Right atrium auricular region (tissue), 2 donors: ENCODE results near the gene PTGES3. TPM values are rescaled to one million over a fixed set of nuclear protein-coding genes. Genes with fewer than 3 reads are reported as not detected.
A peak's percentile ranks its signal among the peaks of the same experiment; 100 is the strongest.
"Not testable (repeated sequence)": the region's sequence is repeated elsewhere in the genome, so short reads cannot be mapped to it uniquely, and the experiment has no call there.

Experiments used
- DNase-seq: peaks from one replicate; pipeline ENCODE4 v3.0.0-alpha.2; 2019; ENCODE audit warnings: low spot score
- H3K27ac ChIP-seq, 2 donors: fragments of 200-600 bp; sonication (generic); 1 replicate in 1 of 2; 2 replicates in 1 of 2; pipeline ENCODE4 v1.5.1; 2016 to 2019
- H3K27me3 ChIP-seq, 2 donors: fragments of 200-600 bp; sonication (generic); one replicate each; pipeline versions ENCODE4 v1.5.1 to v1.6.0; 2017 to 2019
- H3K36me3 ChIP-seq: fragments of 200-600 bp; sonication (generic); one replicate; pipeline ENCODE4 v1.5.1; 2016
- H3K4me1 ChIP-seq, 2 donors: fragments of 200-600 bp; sonication (generic); one replicate each; pipeline versions ENCODE4 v1.5.1 to v1.6.0; 2017 to 2019
- H3K4me3 ChIP-seq, 2 donors: fragments of 200-600 bp; sonication (generic); 1 replicate in 1 of 2; 2 replicates in 1 of 2; pipeline ENCODE4 v1.5.1; 2017 to 2019; ENCODE audit warnings: mild to moderate bottlenecking in 1 of 2, moderate library complexity in 1 of 2
- H3K9me3 ChIP-seq, 2 donors: fragments of 200-600 bp; sonication (generic); one replicate each; pipeline ENCODE4 v1.5.1; 2019
- total RNA-seq, 2 donors: library from RNA; depleted of rRNA; stranded (reverse); fragments of >200 nt; gene quantifications; one replicate each; pipeline ENCODE4 v1.1.0, GENCODE V29; 2016
- TF ChIP-seq, protein P1 (sequence below), 2 donors: fragments of 200-600 bp; sonication (generic); IDR thresholded peaks; one replicate each; pipeline ENCODE4 v1.5.1; 2019; ENCODE audit warnings: antibody characterized with exemption in 2 of 2

Gene PTGES3, protein sequence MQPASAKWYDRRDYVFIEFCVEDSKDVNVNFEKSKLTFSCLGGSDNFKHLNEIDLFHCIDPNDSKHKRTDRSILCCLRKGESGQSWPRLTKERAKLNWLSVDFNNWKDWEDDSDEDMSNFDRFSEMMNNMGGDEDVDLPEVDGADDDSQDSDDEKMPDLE
- 10 to 100 TPM; 69.6 to 71.1 TPM for total RNA-seq

GRCh38 chr12:56688129-56688845, at the start of gene PTGES3:
PTGES3 (minus strand) TSS chr12:56688284; CDS start chr12:56687999, 285 bp downstream.
- Histone ChIP-seq H3K27me3 (no peaks in the 10 kb centered on the region), H3K9me3 (no peaks in the 10 kb centered on the region)

DNA sequence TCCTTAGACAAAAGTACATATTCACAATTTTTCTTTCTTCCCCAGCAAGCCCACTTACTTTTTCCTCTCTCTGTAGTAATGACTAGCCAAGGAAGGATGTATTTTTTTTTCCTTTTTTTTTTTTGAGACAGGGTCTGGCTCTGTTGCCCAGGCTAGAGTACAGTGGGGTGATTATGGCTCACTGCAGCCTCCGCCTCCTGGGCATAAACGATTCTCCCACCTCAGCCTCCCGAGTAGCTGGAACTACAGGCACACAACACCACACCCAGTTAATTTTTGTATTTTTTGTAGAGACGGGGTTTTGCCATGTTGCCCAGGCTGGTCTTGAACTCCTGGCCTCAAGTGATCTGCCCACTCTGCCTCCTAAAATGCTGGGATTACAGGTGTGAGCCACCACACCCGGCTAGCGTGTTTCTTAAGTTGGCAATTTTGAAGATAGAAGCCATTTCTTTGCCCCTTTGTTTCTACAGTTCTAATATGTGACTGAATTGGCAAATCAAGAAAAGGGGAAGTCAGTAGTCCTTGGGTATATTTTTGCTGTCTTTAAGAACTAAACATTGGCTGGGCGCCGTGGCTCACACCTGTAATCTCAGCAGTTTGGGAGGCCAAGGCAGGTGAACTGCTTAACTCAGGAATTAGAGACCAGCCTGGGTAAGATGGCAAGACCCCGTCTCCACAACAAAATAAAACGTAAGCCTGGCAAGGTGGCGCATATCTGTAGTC, 40.2 kb upstream of the PTGES3 start:
- Histone ChIP-seq H3K4me3 (no peak overlapping the region), H3K27ac (no peak overlapping the region), H3K9me3 (no peaks in the 10 kb centered on the region), H3K4me1 (peaks cover 0 to 15% of the 10 kb centered on the region in 2 donors), H3K36me3 (peaks cover 4% of the 10 kb centered on the region), H3K27me3 (no peaks in the 10 kb centered on the region)
- TF ChIP-seq, protein P1, sequence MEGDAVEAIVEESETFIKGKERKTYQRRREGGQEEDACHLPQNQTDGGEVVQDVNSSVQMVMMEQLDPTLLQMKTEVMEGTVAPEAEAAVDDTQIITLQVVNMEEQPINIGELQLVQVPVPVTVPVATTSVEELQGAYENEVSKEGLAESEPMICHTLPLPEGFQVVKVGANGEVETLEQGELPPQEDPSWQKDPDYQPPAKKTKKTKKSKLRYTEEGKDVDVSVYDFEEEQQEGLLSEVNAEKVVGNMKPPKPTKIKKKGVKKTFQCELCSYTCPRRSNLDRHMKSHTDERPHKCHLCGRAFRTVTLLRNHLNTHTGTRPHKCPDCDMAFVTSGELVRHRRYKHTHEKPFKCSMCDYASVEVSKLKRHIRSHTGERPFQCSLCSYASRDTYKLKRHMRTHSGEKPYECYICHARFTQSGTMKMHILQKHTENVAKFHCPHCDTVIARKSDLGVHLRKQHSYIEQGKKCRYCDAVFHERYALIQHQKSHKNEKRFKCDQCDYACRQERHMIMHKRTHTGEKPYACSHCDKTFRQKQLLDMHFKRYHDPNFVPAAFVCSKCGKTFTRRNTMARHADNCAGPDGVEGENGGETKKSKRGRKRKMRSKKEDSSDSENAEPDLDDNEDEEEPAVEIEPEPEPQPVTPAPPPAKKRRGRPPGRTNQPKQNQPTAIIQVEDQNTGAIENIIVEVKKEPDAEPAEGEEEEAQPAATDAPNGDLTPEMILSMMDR (IDR thresholded peaks at IDR 0.05), result no peak
- no peak for DNase-seq

More at GRCh38 chr12:56688129-56688845, at the start of gene PTGES3:
- peak; percentile 97 for DNase-seq
- Histone ChIP-seq H3K4me3 (peak within 1 kb of the TSS; percentile 88), H3K36me3 (no peaks in the 10 kb centered on the region), H3K4me1 (peaks cover 0 to 31% of the 10 kb centered on the region in 2 donors), H3K27ac (peak within 1 kb of the TSS; percentile 99 to 100)
- TF ChIP-seq, protein P1 (IDR thresholded peaks at IDR 0.05), result no peak

- H3K27ac ChIP-seq, result peak overlapping the region; percentile 95 to 96
- peak overlapping the region in 1 of 2 donors; percentile 83 for H3K4me3 ChIP-seq
- H3K4me1 ChIP-seq, result peaks cover 0 to 36% of the 10 kb centered on the region in 2 donors
- peaks cover 11% of the 10 kb centered on the region for H3K36me3 ChIP-seq
- not testable (repeated sequence) for DNase-seq, H3K9me3 ChIP-seq, H3K27me3 ChIP-seq
Measured at GRCh38 chr12:56726196-56726675, 38.2 kb upstream of the PTGES3 start.

GRCh38 chr12:56725723-56726102, 37.6 kb upstream of the PTGES3 start:
- no peaks in the 10 kb centered on the region for H3K27me3 ChIP-seq
- no peak for DNase-seq

DNA sequence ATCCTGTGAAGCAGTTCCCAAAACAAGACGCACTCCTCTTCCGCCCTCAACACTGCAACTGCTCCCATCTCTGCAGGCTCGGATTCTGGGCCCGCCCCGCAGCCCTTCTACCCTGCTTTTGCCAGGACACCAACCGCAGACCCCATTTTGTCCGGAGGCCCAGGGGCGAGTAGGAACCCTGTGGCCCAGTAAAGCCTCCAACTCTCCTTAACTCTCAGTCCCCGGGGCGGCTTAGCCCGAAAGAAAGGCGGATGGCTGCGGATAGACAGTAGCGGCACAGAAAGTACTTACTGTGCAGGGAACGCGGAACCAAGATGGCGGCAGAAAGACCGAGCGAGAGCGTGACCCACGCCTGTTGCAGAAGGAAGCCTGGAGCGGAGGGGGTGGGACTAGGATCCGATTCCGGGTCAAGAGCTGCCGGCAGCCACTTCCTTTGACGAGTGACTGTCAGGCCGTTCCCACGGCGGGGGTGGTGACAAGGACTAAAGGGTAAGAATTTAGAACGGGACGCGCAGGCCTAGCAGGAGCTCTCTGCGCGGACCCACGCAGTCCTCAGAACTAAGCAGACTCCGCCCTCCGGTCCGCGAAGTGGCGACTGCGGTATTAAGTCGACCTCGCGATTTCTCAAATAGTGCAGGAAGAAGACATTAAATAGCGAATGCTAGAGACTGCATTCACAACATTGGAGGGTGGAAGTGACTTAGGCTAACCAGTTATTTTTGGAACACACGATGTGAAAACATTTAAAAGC, 37.1 kb upstream of the PTGES3 start, which contains the start of gene NACA:
Gene NACA (minus strand): TSS at position 328 of the 751 bp plus-strand sequence. CDS start 778 bp downstream, outside the sequence.
- no peaks in the 10 kb centered on the region for H3K9me3 ChIP-seq
- no peaks in the 10 kb centered on the region for H3K27me3 ChIP-seq
- peak; percentile 99 for DNase-seq
- peaks cover 0 to 46% of the 10 kb centered on the region in 2 donors for H3K4me1 ChIP-seq
- H3K27ac ChIP-seq, result peak within 1 kb of the TSS; percentile 95 to 96
- peaks cover 15% of the 10 kb centered on the region for H3K36me3 ChIP-seq
- TF ChIP-seq, protein P1 (IDR thresholded peaks at IDR 0.05), result no peak
- H3K4me3 ChIP-seq, result peak within 1 kb of the TSS; percentile 76 to 83

More at GRCh38 chr12:56725723-56726102, 37.6 kb upstream of the PTGES3 start:
- Histone ChIP-seq H3K36me3 (peaks cover 11% of the 10 kb centered on the region), H3K9me3 (no peaks in the 10 kb centered on the region), H3K4me1 (peaks cover 0 to 41% of the 10 kb centered on the region in 2 donors), H3K27ac (peak overlapping the region; percentile 95 to 96), H3K4me3 (peak overlapping the region; percentile 76 to 83)
- TF ChIP-seq, protein P1 (IDR thresholded peaks at IDR 0.05), result no peak
